IPS-15b (cell line): Measurements from ENCODE around the gene KRTAP12-4.
"Not testable (repeated sequence)": the region's sequence is repeated elsewhere in the genome, so short reads cannot be mapped to it uniquely, and the experiment has no call there.

Experiments
- H3K27me3 ChIP-seq: one replicate; pipeline ENCODE4 v1.6.1; 2013; ENCODE audit warnings: low read length; ENCODE audit not compliant: control insufficient read depth, insufficient read depth
- H3K36me3 ChIP-seq: one replicate; pipeline ENCODE4 v1.6.1; 2013; ENCODE audit warnings: low read length; ENCODE audit not compliant: control insufficient read depth, insufficient read depth
- H3K4me1 ChIP-seq: one replicate; pipeline ENCODE4 v1.6.1; 2013; ENCODE audit warnings: mild to moderate bottlenecking, low read length; ENCODE audit not compliant: control insufficient read depth, insufficient read depth
- H3K4me3 ChIP-seq: one replicate; pipeline ENCODE4 v1.5.1; 2013; ENCODE audit warnings: low read depth, low read length
- H3K9ac ChIP-seq: one replicate; pipeline ENCODE4 v1.6.1; 2013; ENCODE audit warnings: low read depth, mild to moderate bottlenecking, low read length
- H3K9me3 ChIP-seq: one replicate; pipeline ENCODE4 v1.6.1; 2013; ENCODE audit warnings: mild to moderate bottlenecking, low read length; ENCODE audit not compliant: control insufficient read depth, insufficient read depth

The KRTAP12-4 gene

DNA sequence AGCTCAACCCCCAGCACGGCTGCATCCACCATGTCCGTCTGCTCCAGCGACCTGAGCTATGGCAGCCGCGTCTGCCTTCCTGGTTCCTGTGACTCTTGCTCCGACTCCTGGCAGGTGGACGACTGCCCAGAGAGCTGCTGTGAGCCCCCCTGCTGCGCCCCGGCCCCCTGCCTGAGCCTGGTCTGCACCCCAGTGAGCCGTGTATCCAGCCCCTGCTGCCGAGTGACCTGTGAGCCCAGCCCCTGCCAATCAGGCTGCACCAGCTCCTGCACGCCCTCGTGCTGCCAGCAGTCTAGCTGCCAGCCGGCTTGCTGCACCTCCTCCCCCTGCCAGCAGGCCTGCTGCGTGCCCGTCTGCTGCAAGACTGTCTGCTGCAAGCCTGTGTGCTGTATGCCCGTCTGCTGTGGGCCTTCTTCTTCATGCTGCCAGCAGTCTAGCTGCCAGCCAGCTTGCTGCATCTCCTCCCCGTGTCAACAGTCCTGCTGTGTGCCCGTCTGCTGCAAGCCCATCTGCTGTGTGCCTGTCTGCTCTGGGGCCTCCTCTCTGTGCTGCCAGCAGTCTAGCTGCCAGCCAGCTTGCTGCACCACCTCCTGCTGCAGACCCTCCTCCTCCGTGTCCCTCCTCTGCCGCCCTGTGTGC is 42.8 kb upstream of the KRTAP12-4 start, which contains the start of gene KRTAP10-12:
TSS of gene KRTAP10-12 (plus strand) at position 1 of the 639 bp plus-strand sequence. CDS start at position 31, 30 bp downstream.
- not testable (repeated sequence) for H3K36me3 ChIP-seq, H3K9ac ChIP-seq, H3K9me3 ChIP-seq, H3K27me3 ChIP-seq
- peaks cover 17% of the 10 kb centered on the region for H3K4me1 ChIP-seq
- peak within 1 kb of the TSS; percentile 32 for H3K4me3 ChIP-seq

- no peaks in the 10 kb centered on the region for H3K36me3 ChIP-seq
- H3K4me3 ChIP-seq, result peak overlapping the region; percentile 32
- peaks cover 12% of the 10 kb centered on the region for H3K4me1 ChIP-seq
- no peaks in the 10 kb centered on the region for H3K27me3 ChIP-seq
- H3K9me3 ChIP-seq, result no peaks in the 10 kb centered on the region
- H3K9ac ChIP-seq, result no peak overlapping the region
Observed at GRCh38 chr21:44696572-44696971, 42.1 kb upstream of the KRTAP12-4 start.

DNA sequence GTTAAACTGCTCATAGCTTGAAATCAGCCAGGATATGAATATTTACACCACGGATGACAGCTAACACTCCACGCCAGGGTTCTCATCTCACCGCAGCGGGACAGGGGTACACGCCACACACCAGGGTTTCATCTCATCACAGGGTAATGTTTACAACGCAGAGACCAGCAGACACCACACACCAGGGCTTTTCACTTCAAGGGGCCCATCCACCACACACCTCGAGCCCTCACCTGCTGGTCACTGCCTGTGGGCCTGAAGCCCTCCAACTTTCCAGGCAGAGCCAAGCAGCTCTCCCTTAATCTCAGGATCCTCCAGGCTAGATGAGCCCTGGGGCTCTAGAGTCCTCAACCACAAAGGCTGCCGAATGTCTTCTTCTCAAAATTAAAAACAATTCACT is 41.2 kb upstream of the KRTAP12-4 start:
- Histone ChIP-seq H3K4me1 (peaks cover 12% of the 10 kb centered on the region), H3K9ac (no peak overlapping the region), H3K36me3 (no peaks in the 10 kb centered on the region), H3K9me3 (no peaks in the 10 kb centered on the region), H3K4me3 (no peak overlapping the region), H3K27me3 (no peaks in the 10 kb centered on the region)

GRCh38 chr21:44695184-44695583 is 40.7 kb upstream of the KRTAP12-4 start:
- Histone ChIP-seq H3K36me3 (no peaks in the 10 kb centered on the region), H3K4me1 (peaks cover 12% of the 10 kb centered on the region), H3K4me3 (no peak overlapping the region), H3K9ac (peak overlapping the region; percentile 56), H3K9me3 (no peaks in the 10 kb centered on the region), H3K27me3 (no peaks in the 10 kb centered on the region)

DNA sequence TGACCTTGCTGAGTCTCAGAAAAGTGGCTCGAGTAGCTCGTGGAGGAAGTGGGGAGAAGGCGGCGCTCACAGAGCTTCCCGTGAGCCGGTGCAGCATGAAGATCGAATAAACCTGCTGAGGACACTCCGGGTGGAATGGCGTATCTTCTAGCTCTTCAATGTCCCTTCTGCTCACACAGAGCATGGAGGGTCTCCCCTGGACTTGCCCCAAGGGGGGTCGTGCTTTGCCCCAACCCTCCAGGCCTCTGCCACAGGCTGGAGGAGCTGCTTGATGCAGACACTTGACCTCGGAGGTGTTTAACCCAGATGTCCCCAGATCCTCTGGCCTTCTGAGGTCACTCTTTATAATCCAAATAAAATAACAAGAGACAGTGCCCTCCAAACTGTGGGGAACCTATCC is 40.3 kb upstream of the KRTAP12-4 start:
- H3K9ac ChIP-seq, result no peak overlapping the region
- no peaks in the 10 kb centered on the region for H3K27me3 ChIP-seq
- H3K36me3 ChIP-seq, result no peaks in the 10 kb centered on the region
- peaks cover 12% of the 10 kb centered on the region for H3K4me1 ChIP-seq
- no peak overlapping the region for H3K4me3 ChIP-seq
- H3K9me3 ChIP-seq, result no peaks in the 10 kb centered on the region

DNA sequence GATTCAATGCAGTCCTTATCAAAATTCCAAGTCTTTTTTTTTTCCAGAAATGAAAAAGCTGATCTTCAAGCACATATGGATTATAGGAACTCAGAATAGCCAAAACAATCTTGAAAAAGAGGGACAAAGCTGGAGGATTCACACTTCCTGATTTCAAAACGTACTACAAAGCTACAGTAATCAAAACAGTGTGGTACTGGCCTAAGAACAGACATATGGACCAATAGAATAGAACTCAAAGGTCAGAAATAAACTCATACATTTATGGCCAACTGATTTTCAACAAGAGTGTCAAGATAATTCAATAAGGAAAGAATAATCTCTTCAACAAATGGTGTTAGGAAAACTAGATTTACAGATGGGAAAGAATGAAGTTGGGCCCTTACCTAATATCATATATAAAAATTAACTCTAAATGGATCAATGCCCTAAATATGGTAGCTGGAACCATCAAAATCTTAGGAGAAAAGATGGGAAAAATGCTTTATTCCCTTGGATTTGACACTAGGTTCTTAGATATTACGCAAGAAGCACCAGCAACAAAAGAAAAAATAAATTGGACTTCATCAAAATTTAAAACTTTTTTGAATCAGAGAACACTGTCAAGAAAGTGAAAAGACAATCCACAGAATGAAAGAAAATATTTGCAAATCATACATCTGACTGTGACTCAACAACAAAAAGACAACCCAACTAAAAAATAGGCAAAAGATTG is 38.5 kb upstream of the KRTAP12-4 start:
- H3K9me3 ChIP-seq, result no peaks in the 10 kb centered on the region
- no peak overlapping the region for H3K9ac ChIP-seq
- no peak overlapping the region for H3K4me3 ChIP-seq

DNA sequence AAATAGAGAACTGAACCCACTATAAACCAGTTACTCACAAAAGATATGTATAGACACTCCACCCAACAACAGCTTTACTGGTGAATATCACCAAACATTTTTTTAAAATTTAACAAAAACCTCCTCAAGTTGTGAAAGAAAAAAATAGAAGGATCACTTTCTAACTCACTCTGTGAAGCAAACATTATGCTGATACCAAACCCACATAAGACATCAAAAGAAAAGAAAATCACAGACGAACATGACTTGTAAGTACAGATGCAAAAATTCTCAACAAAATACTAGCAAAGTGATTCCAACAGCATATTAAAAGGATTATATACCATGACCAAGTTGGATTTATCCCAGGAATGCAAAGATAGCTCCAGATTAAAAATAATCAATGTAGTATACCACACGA is 37.2 kb upstream of the KRTAP12-4 start:
- H3K27me3 ChIP-seq, result no peaks in the 10 kb centered on the region

More for the DNA sequence above, 38.5 kb upstream of the KRTAP12-4 start:
- H3K36me3 ChIP-seq, result no peaks in the 10 kb centered on the region
- peaks cover 10% of the 10 kb centered on the region for H3K4me1 ChIP-seq
- no peaks in the 10 kb centered on the region for H3K27me3 ChIP-seq

DNA sequence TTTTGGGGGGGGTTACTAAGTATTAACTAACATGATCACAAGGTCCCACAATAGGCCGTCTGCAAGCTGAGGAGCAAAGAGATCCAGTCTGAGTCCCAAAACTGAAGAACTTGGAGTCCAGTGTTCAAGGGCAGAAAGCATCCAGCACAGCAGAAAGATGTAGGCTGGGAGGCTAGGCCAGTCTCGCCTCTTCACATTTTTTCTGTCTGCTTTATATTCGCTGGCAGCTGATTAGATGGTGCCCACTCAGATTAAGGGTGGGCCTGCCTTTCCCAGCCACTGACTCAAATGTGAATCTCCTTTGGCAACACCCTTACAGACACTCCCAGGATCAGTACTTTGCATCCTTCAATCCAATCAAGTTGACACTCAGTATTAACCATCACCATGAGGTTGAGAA is 35.3 kb upstream of the KRTAP12-4 start:
- not testable (repeated sequence) for H3K9ac ChIP-seq, H3K4me3 ChIP-seq, H3K36me3 ChIP-seq, H3K9me3 ChIP-seq, H3K4me1 ChIP-seq, H3K27me3 ChIP-seq

More for the DNA sequence above, 37.2 kb upstream of the KRTAP12-4 start:
- Histone ChIP-seq H3K9me3 (no peaks in the 10 kb centered on the region), H3K4me1 (peaks cover 9% of the 10 kb centered on the region), H3K9ac (no peak overlapping the region), H3K36me3 (no peaks in the 10 kb centered on the region), H3K4me3 (no peak overlapping the region)

DNA sequence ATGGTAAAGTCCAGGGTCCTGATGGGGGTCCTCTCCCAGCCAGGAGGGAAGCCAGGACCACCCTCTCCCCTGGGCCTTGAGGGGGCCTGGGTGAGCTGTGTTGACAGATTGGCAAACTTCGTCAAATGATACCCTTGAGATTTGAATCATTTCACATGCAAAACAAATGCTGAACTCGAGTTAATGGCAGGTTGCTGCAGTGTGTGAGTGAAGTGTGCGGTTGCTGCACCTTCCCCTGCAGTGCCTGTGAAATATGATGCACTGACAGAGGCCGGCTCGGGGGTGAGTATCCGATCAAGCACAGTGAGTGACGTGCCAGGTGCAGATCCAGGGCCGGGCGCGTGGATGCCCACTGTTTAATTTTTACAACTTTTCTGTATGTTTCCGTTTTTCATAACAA is 33.2 kb upstream of the KRTAP12-4 start:
- H3K36me3 ChIP-seq, result no peaks in the 10 kb centered on the region
- no peak overlapping the region for H3K4me3 ChIP-seq
- no peaks in the 10 kb centered on the region for H3K27me3 ChIP-seq
- H3K9me3 ChIP-seq, result no peaks in the 10 kb centered on the region
- H3K4me1 ChIP-seq, result peaks cover 4% of the 10 kb centered on the region
- H3K9ac ChIP-seq, result no peak overlapping the region

DNA sequence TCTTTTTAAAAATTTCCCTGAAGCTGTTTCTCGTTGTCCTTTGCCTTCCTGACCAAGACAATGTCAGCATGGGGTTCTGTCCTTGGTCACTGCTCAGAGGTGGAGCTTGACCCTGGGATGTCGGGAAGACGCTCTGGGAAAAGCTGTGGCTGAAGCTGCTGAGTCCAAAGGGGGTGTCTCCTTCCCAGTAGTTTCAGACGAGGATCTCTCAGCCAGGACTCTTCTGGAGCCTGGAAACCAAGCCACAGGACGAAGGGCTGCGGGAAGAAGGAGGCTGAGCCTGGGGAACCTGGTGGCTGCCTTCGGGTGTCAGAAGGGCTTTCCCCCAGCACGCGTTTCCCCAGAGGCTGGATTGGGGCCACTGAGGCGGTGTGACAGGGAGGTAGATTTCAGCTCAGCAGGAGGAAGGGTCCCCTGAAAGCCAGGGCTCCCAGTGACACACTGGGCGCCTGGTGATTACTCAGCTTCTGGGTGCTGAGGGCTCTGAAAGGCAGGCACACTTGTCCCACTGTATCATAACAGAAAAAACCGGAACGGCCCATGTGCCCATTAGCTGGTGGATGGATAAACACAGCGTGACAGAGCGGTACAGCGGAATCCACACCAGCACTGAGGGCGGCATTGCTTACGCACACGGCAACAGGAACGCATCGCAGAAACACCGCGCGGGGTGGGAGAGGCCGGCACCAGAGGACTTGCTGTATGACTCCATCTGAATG is 32.5 kb upstream of the KRTAP12-4 start:
- no peaks in the 10 kb centered on the region for H3K36me3 ChIP-seq
- H3K4me1 ChIP-seq, result peaks cover 4% of the 10 kb centered on the region
- H3K9me3 ChIP-seq, result no peaks in the 10 kb centered on the region
- no peak overlapping the region for H3K4me3 ChIP-seq
- no peak overlapping the region for H3K9ac ChIP-seq
- H3K27me3 ChIP-seq, result no peaks in the 10 kb centered on the region

DNA sequence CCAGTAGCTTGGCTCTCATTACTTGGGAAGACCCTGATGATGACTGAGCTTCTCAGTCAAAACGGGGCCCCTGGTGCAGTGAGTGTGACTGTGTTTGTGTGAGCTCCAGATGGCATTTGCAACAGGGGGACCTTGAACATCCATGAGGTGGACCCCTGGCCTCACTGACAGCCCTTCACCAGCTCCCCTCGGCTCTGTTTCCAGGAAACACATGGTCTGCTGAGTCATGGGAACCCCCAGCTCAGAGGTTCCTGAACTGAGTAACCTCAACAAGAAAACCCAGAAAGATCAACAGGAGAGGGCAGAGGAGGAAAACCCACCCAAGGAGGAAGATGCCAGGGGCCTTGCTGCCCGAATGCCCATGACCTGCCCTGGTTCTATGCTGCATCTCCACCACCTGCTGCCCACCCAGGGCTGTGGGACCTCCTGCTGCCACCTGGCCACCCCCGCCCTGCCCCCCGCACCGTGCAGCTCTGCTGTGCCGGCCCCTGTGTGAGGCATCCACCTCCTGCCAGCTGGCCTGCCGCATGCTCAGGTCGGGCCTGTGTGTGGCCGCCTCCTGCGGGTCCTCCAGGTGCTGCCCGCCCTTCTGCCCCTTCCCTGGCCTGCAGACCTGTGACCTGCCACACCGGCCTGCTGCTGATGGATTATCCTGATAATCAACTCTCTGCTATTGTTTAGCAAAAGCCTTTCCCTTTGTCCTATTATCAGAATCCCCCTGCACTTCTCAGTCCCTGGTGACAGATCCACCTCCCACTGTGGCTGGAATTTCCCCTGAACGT is 31.7 kb upstream of the KRTAP12-4 start:
- no peak overlapping the region for H3K4me3 ChIP-seq
- H3K36me3 ChIP-seq, result no peaks in the 10 kb centered on the region
- H3K9ac ChIP-seq, result no peak overlapping the region
- H3K4me1 ChIP-seq, result peaks cover 4% of the 10 kb centered on the region
- H3K27me3 ChIP-seq, result no peaks in the 10 kb centered on the region
- H3K9me3 ChIP-seq, result no peaks in the 10 kb centered on the region
